GM12878 (cell line): ENCODE measurements around the gene ZCCHC8. TPM values are rescaled to one million over a fixed set of nuclear protein-coding genes. Genes with fewer than 3 reads are reported as not detected.

Experiments
- ATF3 ChIP-seq: IDR thresholded peaks from 2 replicates; pipeline ENCODE4 v1.6.1; 2011; ENCODE audit warnings: low read depth, mild to moderate bottlenecking, low read length, moderate library complexity, borderline replicate concordance; ENCODE audit errors: extremely low read depth
- ATF7 ChIP-seq: fragments of 450-650 bp; IDR thresholded peaks from 2 replicates; pipeline ENCODE4 v1.6.1; 2016; ENCODE audit warnings: low read depth, mild to moderate bottlenecking
- ELK1 ChIP-seq: IDR thresholded peaks from 2 replicates; pipeline ENCODE4 v1.6.1; 2012; ENCODE audit warnings: low read depth, low read length, improper control_type of control experiment
- MEF2A ChIP-seq: IDR thresholded peaks from 2 replicates; pipeline ENCODE4 v1.6.1; 2011; ENCODE audit warnings: low read depth, mild to moderate bottlenecking, low read length, moderate library complexity; ENCODE audit not compliant: insufficient read depth
- NFIC ChIP-seq: IDR thresholded peaks from 2 replicates; pipeline ENCODE4 v1.6.1; 2012; ENCODE audit warnings: low read depth, mild to moderate bottlenecking, inconsistent platforms, low read length, moderate library complexity
- PRDM15 ChIP-seq: fragments of 450-650 bp; formaldehyde crosslinking; IDR thresholded peaks from 2 replicates; pipeline ENCODE4 v1.4.0; 2020; ENCODE audit warnings: mild to moderate bottlenecking, moderate library complexity
- REST ChIP-seq: IDR thresholded peaks from 2 replicates; pipeline ENCODE4 v1.6.1; 2012; ENCODE audit warnings: mild to moderate bottlenecking, low read depth, low read length
- SMC3 ChIP-seq: IDR thresholded peaks from 2 replicates; pipeline ENCODE4 v1.6.1; 2011; ENCODE audit warnings: low read length, improper control_type of control experiment, borderline replicate concordance
- SREBF2 ChIP-seq: IDR thresholded peaks from 2 replicates; pipeline ENCODE4 v1.6.1; 2012; ENCODE audit warnings: mild to moderate bottlenecking, low read length
- TAF1 ChIP-seq: IDR thresholded peaks from 2 replicates; pipeline ENCODE4 v1.6.1; 2011; ENCODE audit warnings: mild to moderate bottlenecking, low read depth, low read length, borderline replicate concordance
- YY1 ChIP-seq: IDR thresholded peaks from 2 replicates; pipeline ENCODE4 v1.6.1; 2011; ENCODE audit warnings: low read depth, mild to moderate bottlenecking, low read length
- polyA plus RNA-seq, 11 experiments: library from polyadenylated mRNA; depleted of rRNA in 4 of 11; unstranded in 6 of 11; stranded (reverse) in 5 of 11; fragments of >200 nt; fragmentation: Nextera tagmentation in 4 of 11; fragmentation: Illumina TruSeq in 1 of 11; extraction: Ambion mirVana in 4 of 11; extraction: Trizol in 1 of 11; gene quantifications; 1 replicate in 1 of 11; 2 replicates in 10 of 11; pipeline versions ENCODE4 v1.2.1 to v1.2.3, GENCODE V29; 2011 to 2016; ENCODE audit warnings: inconsistent platforms in 2 of 11, missing spikeins in 2 of 11, low read depth in 1 of 11
- total RNA-seq, 4 experiments: library from RNA; depleted of rRNA in 3 of 4; stranded (reverse); fragments of >200 nt in 3 of 4; fragmentation: Illumina TruSeq in 1 of 4; extraction: Trizol in 1 of 4; gene quantifications; 2 replicates each; pipeline versions ENCODE4 v1.2.1 to v1.2.3, GENCODE V29; 2013 to 2021
- TF ChIP-seq, protein P1 (sequence below): fragments of 450-650 bp; IDR thresholded peaks from 2 replicates; pipeline ENCODE4 v1.6.1; 2017; ENCODE audit warnings: borderline replicate concordance
- TF ChIP-seq, protein P2 (sequence below): fragments of 450-650 bp; IDR thresholded peaks from 2 replicates; pipeline ENCODE4 v1.6.1; 2018; ENCODE audit warnings: borderline replicate concordance, mild to moderate bottlenecking; ENCODE audit not compliant: partially characterized antibody

ZCCHC8 gene
- total and polyA plus RNA-seq, 10 of the 15 experiments (the other 5 are each of a cell fraction or from before 2014, with no cell fraction given), result 8.8 to 34.8 (median 21.7) TPM

GRCh38 chr12:122500685-122501488, at the start of gene ZCCHC8 (continued):
- TF ChIP-seq, protein P1, sequence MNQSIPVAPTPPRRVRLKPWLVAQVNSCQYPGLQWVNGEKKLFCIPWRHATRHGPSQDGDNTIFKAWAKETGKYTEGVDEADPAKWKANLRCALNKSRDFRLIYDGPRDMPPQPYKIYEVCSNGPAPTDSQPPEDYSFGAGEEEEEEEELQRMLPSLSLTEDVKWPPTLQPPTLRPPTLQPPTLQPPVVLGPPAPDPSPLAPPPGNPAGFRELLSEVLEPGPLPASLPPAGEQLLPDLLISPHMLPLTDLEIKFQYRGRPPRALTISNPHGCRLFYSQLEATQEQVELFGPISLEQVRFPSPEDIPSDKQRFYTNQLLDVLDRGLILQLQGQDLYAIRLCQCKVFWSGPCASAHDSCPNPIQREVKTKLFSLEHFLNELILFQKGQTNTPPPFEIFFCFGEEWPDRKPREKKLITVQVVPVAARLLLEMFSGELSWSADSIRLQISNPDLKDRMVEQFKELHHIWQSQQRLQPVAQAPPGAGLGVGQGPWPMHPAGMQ, result no peak
- TF ChIP-seq ELK1 (no peak), SREBF2 (no peak), ATF3 (peak; percentile 4; the same call in 1 of the 2 replicates), YY1 (peak; percentile 95), NFIC (0 out of 2 replicates have a peak, but pooled peaks have one; percentile 52), TAF1 (peak; percentile 87), SMC3 (no peak), REST (no peak), MEF2A (peak; percentile 42; the same call in 1 of the 2 replicates), PRDM15 (no peak), ATF7 (peak; percentile 62; the same call in 1 of the 2 replicates)
- TF ChIP-seq, protein P2, sequence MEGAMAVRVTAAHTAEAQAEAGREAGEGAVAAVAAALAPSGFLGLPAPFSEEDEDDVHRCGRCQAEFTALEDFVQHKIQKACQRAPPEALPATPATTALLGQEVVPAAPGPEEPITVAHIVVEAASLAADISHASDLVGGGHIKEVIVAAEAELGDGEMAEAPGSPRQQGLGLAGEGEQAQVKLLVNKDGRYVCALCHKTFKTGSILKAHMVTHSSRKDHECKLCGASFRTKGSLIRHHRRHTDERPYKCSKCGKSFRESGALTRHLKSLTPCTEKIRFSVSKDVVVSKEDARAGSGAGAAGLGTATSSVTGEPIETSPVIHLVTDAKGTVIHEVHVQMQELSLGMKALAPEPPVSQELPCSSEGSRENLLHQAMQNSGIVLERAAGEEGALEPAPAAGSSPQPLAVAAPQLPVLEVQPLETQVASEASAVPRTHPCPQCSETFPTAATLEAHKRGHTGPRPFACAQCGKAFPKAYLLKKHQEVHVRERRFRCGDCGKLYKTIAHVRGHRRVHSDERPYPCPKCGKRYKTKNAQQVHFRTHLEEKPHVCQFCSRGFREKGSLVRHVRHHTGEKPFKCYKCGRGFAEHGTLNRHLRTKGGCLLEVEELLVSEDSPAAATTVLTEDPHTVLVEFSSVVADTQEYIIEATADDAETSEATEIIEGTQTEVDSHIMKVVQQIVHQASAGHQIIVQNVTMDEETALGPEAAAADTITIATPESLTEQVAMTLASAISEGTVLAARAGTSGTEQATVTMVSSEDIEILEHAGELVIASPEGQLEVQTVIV, result no peak
